Endothelial cell (in vitro differentiated cells): ENCODE results near the gene AFG1L. TPM values are rescaled to one million over a fixed set of nuclear protein-coding genes. Genes with fewer than 3 reads are reported as not detected.

Experiments used
- DNase-seq: peaks from one replicate; pipeline ENCODE4 v3.0.0; 2021; ENCODE audit warnings: low spot score
- H3K27ac Mint-ChIP-seq: one replicate; pipeline ENCODE4 v1.8.0; 2021; ENCODE audit warnings: mixed read lengths, inconsistent platforms; ENCODE audit not compliant: unreplicated experiment
- H3K27me3 Mint-ChIP-seq: one replicate; pipeline ENCODE4 v1.8.0; 2021; ENCODE audit warnings: mild to moderate bottlenecking, moderate library complexity, mixed read lengths, inconsistent platforms; ENCODE audit not compliant: unreplicated experiment
- H3K36me3 Mint-ChIP-seq: one replicate; pipeline ENCODE4 v1.8.0; 2021; ENCODE audit warnings: mild to moderate bottlenecking, low read depth, mixed read lengths, inconsistent platforms; ENCODE audit not compliant: unreplicated experiment
- H3K4me1 Mint-ChIP-seq: one replicate; pipeline ENCODE4 v1.8.0; 2021; ENCODE audit warnings: mild to moderate bottlenecking, mixed read lengths, inconsistent platforms; ENCODE audit not compliant: unreplicated experiment
- H3K4me3 Mint-ChIP-seq: one replicate; pipeline ENCODE4 v1.8.0; 2021; ENCODE audit warnings: mild to moderate bottlenecking, mixed read lengths, inconsistent platforms; ENCODE audit not compliant: unreplicated experiment
- H3K9me3 Mint-ChIP-seq: one replicate; pipeline ENCODE4 v1.8.0; 2021; ENCODE audit warnings: mixed read lengths, inconsistent platforms; ENCODE audit not compliant: unreplicated experiment
- total RNA-seq: library from RNA; stranded (reverse); fragmentation: NEBNext Ultra II Directional; extraction: Animal tissue kit (Norgen Biotek cat#: 25700); gene quantifications from one replicate; pipeline ENCODE4 v1.2.1, GENCODE V29; 2021; ENCODE audit not compliant: unreplicated experiment
- TF ChIP-seq, protein P1 (sequence below): fragments of 200-600 bp; sonication (generic); IDR thresholded peaks from one replicate; pipeline ENCODE4 v1.5.0; 2021; ENCODE audit warnings: antibody characterized with exemption; ENCODE audit not compliant: unreplicated experiment

The AFG1L gene
- total RNA-seq, 1 donor from 2014 or later: 5.7 TPM

GRCh38 chr6:108417027-108417426 is 122.2 kb downstream of the AFG1L start:
- peaks cover 6% of the 10 kb centered on the region for H3K36me3 Mint-ChIP-seq
- no peak overlapping the region for H3K27ac Mint-ChIP-seq
- H3K4me3 Mint-ChIP-seq: no peak overlapping the region
- H3K27me3 Mint-ChIP-seq: peaks cover 1% of the 10 kb centered on the region
- DNase-seq: no peak
- TF ChIP-seq, protein P1, sequence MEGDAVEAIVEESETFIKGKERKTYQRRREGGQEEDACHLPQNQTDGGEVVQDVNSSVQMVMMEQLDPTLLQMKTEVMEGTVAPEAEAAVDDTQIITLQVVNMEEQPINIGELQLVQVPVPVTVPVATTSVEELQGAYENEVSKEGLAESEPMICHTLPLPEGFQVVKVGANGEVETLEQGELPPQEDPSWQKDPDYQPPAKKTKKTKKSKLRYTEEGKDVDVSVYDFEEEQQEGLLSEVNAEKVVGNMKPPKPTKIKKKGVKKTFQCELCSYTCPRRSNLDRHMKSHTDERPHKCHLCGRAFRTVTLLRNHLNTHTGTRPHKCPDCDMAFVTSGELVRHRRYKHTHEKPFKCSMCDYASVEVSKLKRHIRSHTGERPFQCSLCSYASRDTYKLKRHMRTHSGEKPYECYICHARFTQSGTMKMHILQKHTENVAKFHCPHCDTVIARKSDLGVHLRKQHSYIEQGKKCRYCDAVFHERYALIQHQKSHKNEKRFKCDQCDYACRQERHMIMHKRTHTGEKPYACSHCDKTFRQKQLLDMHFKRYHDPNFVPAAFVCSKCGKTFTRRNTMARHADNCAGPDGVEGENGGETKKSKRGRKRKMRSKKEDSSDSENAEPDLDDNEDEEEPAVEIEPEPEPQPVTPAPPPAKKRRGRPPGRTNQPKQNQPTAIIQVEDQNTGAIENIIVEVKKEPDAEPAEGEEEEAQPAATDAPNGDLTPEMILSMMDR: no peak
- H3K4me1 Mint-ChIP-seq: no peaks in the 10 kb centered on the region
- H3K9me3 Mint-ChIP-seq: no peaks in the 10 kb centered on the region

DNA sequence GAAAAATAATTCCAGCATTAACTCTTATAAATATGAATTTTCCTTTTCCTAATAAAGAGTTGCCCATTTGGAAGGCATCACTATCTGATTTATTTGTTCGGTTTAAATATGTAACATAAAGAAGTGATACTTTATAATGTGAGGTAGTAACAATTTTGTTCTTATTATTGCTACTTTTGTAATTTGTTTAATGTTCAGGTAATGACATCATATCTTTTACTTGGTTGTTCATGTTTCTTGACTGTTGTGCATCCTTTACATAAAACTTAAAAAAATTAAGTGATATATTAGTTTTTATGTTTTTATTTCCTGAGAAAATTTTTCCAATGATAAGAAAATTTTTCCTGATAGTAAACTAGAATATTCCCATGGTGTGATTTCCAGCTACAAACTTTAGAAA is 124.6 kb downstream of the AFG1L start:
- H3K9me3 Mint-ChIP-seq: no peaks in the 10 kb centered on the region

DNA sequence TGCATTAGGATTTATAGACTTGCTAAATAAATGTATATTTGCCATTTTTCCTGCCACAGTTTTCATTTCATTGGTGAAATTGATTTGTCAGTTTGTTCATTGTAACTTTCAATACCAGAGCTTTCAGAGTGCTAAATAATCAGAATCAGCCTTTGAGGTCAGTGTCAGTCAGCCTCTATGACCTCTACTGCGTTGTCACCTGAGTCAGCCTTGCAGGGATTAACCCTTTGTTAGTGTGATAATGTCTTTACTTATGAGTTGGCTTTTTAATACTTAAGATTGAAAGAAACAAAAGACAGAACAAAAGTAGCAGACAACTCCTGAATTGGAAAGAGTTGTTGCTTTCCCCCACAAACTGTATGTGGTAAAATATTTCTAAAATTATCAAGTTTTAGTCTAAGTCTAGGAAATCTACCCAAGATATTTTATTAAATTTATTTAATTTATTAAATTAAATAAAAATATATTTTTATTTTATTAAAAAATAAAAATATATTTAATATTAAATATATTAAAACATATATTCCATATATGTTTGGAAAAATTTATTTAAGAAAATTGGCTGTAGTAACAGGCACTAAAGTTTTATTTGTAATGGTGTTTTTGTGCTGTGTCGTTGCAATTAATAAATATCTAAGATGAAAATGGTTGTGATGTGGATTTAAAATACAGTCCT is 125.2 kb downstream of the AFG1L start:
- Mint-ChIP-seq H3K36me3 (peaks cover 5% of the 10 kb centered on the region), H3K27ac (no peak overlapping the region), H3K9me3 (no peaks in the 10 kb centered on the region), H3K4me1 (no peaks in the 10 kb centered on the region), H3K27me3 (peaks cover 1% of the 10 kb centered on the region), H3K4me3 (no peak overlapping the region)
- TF ChIP-seq, protein P1: no peak
- DNase-seq: no peak

More for the DNA sequence above, 124.6 kb downstream of the AFG1L start:
- no peaks in the 10 kb centered on the region for H3K4me1 Mint-ChIP-seq
- H3K36me3 Mint-ChIP-seq: peaks cover 5% of the 10 kb centered on the region
- H3K27ac Mint-ChIP-seq: no peak overlapping the region
- DNase-seq: no peak
- no peak overlapping the region for H3K4me3 Mint-ChIP-seq
- TF ChIP-seq, protein P1: no peak
- peaks cover 1% of the 10 kb centered on the region for H3K27me3 Mint-ChIP-seq

GRCh38 chr6:108421366-108421765 is 126.5 kb downstream of the AFG1L start:
- Mint-ChIP-seq H3K4me3 (no peak overlapping the region), H3K4me1 (no peaks in the 10 kb centered on the region), H3K27ac (no peak overlapping the region), H3K27me3 (no peaks in the 10 kb centered on the region), H3K36me3 (no peaks in the 10 kb centered on the region), H3K9me3 (no peaks in the 10 kb centered on the region)
- DNase-seq: no peak
- TF ChIP-seq, protein P1: no peak

- Mint-ChIP-seq H3K9me3 (no peaks in the 10 kb centered on the region), H3K4me3 (no peak overlapping the region), H3K4me1 (no peaks in the 10 kb centered on the region), H3K36me3 (no peaks in the 10 kb centered on the region), H3K27ac (no peak overlapping the region), H3K27me3 (no peaks in the 10 kb centered on the region)
- TF ChIP-seq, protein P1: no peak
- no peak for DNase-seq
These were observed 129.3 kb downstream of the AFG1L start for GRCh38 chr6:108423982-108424705.
